H9 (cell line): ENCODE measurements around the gene CORO1C. TPM values are rescaled to one million over a fixed set of nuclear protein-coding genes. Genes with fewer than 3 reads are reported as not detected.

Experiments
- DNase-seq: peaks from one replicate; pipeline ENCODE4 v3.0.0-alpha.2; 2017
- H2AFZ ChIP-seq: one replicate; pipeline ENCODE4 v1.6.1; 2013; ENCODE audit warnings: mild to moderate bottlenecking, low read length, control low read depth, moderate library complexity
- H2AK5ac ChIP-seq: 2 replicates; pipeline ENCODE4 v1.6.1; 2013; ENCODE audit warnings: low read length, control low read depth, mixed read lengths; ENCODE audit not compliant: insufficient read length
- H2BK120ac ChIP-seq: one replicate; pipeline ENCODE4 v1.6.1; 2013; ENCODE audit warnings: low read depth, mild to moderate bottlenecking, low read length, control low read depth, inconsistent platforms; ENCODE audit not compliant: poor library complexity, severe bottlenecking
- H2BK12ac ChIP-seq: 2 replicates; pipeline ENCODE4 v1.6.1; 2013; ENCODE audit warnings: low read length, control low read depth, mixed read lengths, low read depth; ENCODE audit not compliant: insufficient read length
- H2BK15ac ChIP-seq: 2 replicates; pipeline ENCODE4 v1.6.1; 2013; ENCODE audit warnings: low read depth, low read length, control low read depth
- H2BK20ac ChIP-seq: one replicate; pipeline ENCODE4 v1.6.1; 2013; ENCODE audit warnings: low read depth, mild to moderate bottlenecking, low read length, control low read depth, inconsistent platforms; ENCODE audit not compliant: poor library complexity, severe bottlenecking
- H2BK5ac ChIP-seq: 2 replicates; pipeline ENCODE4 v1.6.1; 2013; ENCODE audit warnings: low read length, control low read depth, mixed read lengths; ENCODE audit not compliant: insufficient read length
- H3K14ac ChIP-seq: 2 replicates; pipeline ENCODE4 v1.6.1; 2013; ENCODE audit warnings: low read length, control low read depth; ENCODE audit not compliant: insufficient read depth
- H3K18ac ChIP-seq: 2 replicates; pipeline ENCODE4 v1.6.1; 2013; ENCODE audit warnings: low read depth, mild to moderate bottlenecking, mixed read lengths, low read length, control low read depth; ENCODE audit not compliant: insufficient read length
- H3K23ac ChIP-seq: 2 replicates; pipeline ENCODE4 v1.6.1; 2013; ENCODE audit warnings: low read length, control low read depth, mixed read lengths, low read depth; ENCODE audit not compliant: insufficient read length
- H3K23me2 ChIP-seq: 2 replicates; pipeline ENCODE4 v1.6.1; 2013; ENCODE audit warnings: low read depth, mild to moderate bottlenecking, mixed read lengths, low read length, control low read depth; ENCODE audit not compliant: insufficient read length, poor library complexity, severe bottlenecking
- H3K27ac ChIP-seq: 2 replicates; pipeline ENCODE4 v1.5.1; 2013; ENCODE audit warnings: low read length, control low read depth, mixed read lengths, low read depth; ENCODE audit not compliant: insufficient read length
- H3K27me3 ChIP-seq: 2 replicates; pipeline ENCODE4 v1.6.1; 2013; ENCODE audit warnings: low read length, control low read depth, inconsistent platforms; ENCODE audit not compliant: insufficient read depth
- H3K4ac ChIP-seq: 2 replicates; pipeline ENCODE4 v1.6.1; 2013; ENCODE audit warnings: low read depth, mild to moderate bottlenecking, control low read depth, inconsistent platforms, low read length, moderate library complexity
- H3K4me1 ChIP-seq: 2 replicates; pipeline ENCODE4 v1.6.1; 2013; ENCODE audit warnings: low read length, control low read depth, inconsistent platforms; ENCODE audit not compliant: insufficient read depth
- H3K4me2 ChIP-seq: 2 replicates; pipeline ENCODE4 v1.6.1; 2013; ENCODE audit warnings: low read length, control low read depth, mixed read lengths; ENCODE audit not compliant: insufficient read length, insufficient read depth
- H3K56ac ChIP-seq: 2 replicates; pipeline ENCODE4 v1.6.1; 2013; ENCODE audit warnings: low read depth, mild to moderate bottlenecking, mixed read lengths, low read length, control low read depth; ENCODE audit not compliant: insufficient read length
- H3K79me1 ChIP-seq: 2 replicates; pipeline ENCODE4 v1.6.1; 2013; ENCODE audit warnings: low read depth, mild to moderate bottlenecking, moderate library complexity, low read length, control low read depth, inconsistent platforms; ENCODE audit not compliant: insufficient read depth, poor library complexity, severe bottlenecking
- H3K79me2 ChIP-seq: 2 replicates; pipeline ENCODE4 v1.6.1; 2013; ENCODE audit warnings: low read length, control low read depth, inconsistent platforms; ENCODE audit not compliant: insufficient read depth
- H3K9ac ChIP-seq: 2 replicates; pipeline ENCODE4 v1.6.1; 2013; ENCODE audit warnings: low read length, control low read depth, mixed read lengths; ENCODE audit not compliant: insufficient read length; ENCODE audit errors: extremely low read depth
- H3K9me3 ChIP-seq: one replicate; pipeline ENCODE4 v1.6.1; 2013; ENCODE audit warnings: low read depth, low read length, inconsistent platforms; ENCODE audit not compliant: control insufficient read depth
- H3T11ph ChIP-seq: one replicate; pipeline ENCODE4 v1.6.1; 2013; ENCODE audit warnings: mild to moderate bottlenecking, low read length, control low read depth, inconsistent platforms
- H4K20me1 ChIP-seq: one replicate; pipeline ENCODE4 v1.6.1; 2013; ENCODE audit not compliant: control insufficient read depth, insufficient read length, insufficient read depth
- H4K5ac ChIP-seq: 2 replicates; pipeline ENCODE4 v1.6.1; 2013; ENCODE audit warnings: low read depth, mild to moderate bottlenecking, mixed read lengths, low read length, control low read depth; ENCODE audit not compliant: insufficient read length
- H4K8ac ChIP-seq: replicated peaks from 2 replicates; pipeline ENCODE4 v1.6.1; 2013; ENCODE audit warnings: low read length, control low read depth, mixed read lengths, low read depth; ENCODE audit not compliant: insufficient read length
- H4K91ac ChIP-seq: 2 replicates; pipeline ENCODE4 v1.6.1; 2013; ENCODE audit warnings: low read depth, mild to moderate bottlenecking, moderate library complexity, mixed read lengths, low read length, control low read depth; ENCODE audit not compliant: insufficient read length
- H3K27ac Mint-ChIP-seq, 3 experiments: 2 replicates in 2 of 3; 3 replicates in 1 of 3; pipeline ENCODE4 v1.8.0; 2020 to 2021; ENCODE audit warnings: mixed read lengths in 3 of 3, mild to moderate bottlenecking in 1 of 3, moderate library complexity in 1 of 3
- H3K27me3 Mint-ChIP-seq: 2 replicates; pipeline ENCODE4 v1.8.0; 2021; ENCODE audit warnings: low read depth, mild to moderate bottlenecking, moderate library complexity, mixed read lengths
- H3K36me3 Mint-ChIP-seq, 3 experiments: 2 replicates in 2 of 3; 3 replicates in 1 of 3; pipeline ENCODE4 v1.8.0; 2020 to 2021; ENCODE audit warnings: low read depth in 3 of 3, mixed read lengths in 3 of 3; ENCODE audit not compliant: insufficient read depth in 1 of 3
- H3K4me1 Mint-ChIP-seq, 2 experiments: 2 replicates each; pipeline ENCODE4 v1.8.0; 2020; ENCODE audit warnings: mixed read lengths in 2 of 2
- H3K4me3 Mint-ChIP-seq, 2 experiments: 2 replicates in 1 of 2; 3 replicates in 1 of 2; pipeline ENCODE4 v1.8.0; 2020 to 2021; ENCODE audit warnings: mild to moderate bottlenecking in 2 of 2, mixed read lengths in 2 of 2, moderate library complexity in 1 of 2
- H3K9me3 Mint-ChIP-seq, 2 experiments: 2 replicates in 1 of 2; 3 replicates in 1 of 2; pipeline ENCODE4 v1.8.0; 2020; ENCODE audit warnings: mild to moderate bottlenecking in 2 of 2, mixed read lengths in 2 of 2, moderate library complexity in 1 of 2
- WGBS: extraction: QIAGEN DNeasy Blood & Tissue Kit; methylation state at CpG from one replicate; pipeline ENCODE4 v1.1.7; 2013; ENCODE audit warnings: missing lambda C conversion rate, low lambda C conversion rate, mixed read lengths; ENCODE audit not compliant: insufficient read length; ENCODE audit errors: extremely low coverage; 5-methylcytosine and 5-hydroxymethylcytosine counted together
- total RNA-seq: library from RNA; stranded (reverse); gene quantifications from 2 replicates; pipeline ENCODE4 v1.2.1, GENCODE V29; 2021
- TF ChIP-seq, protein P1 (sequence below): fragments of 200-600 bp; sonication (generic); conservative IDR thresholded peaks from 3 replicates; pipeline ENCODE4 v1.8.0; 2021; ENCODE audit warnings: antibody characterized with exemption, mild to moderate bottlenecking

Gene CORO1C
- total RNA-seq, 1 experiment from 2014 or later: 154 TPM

DNA sequence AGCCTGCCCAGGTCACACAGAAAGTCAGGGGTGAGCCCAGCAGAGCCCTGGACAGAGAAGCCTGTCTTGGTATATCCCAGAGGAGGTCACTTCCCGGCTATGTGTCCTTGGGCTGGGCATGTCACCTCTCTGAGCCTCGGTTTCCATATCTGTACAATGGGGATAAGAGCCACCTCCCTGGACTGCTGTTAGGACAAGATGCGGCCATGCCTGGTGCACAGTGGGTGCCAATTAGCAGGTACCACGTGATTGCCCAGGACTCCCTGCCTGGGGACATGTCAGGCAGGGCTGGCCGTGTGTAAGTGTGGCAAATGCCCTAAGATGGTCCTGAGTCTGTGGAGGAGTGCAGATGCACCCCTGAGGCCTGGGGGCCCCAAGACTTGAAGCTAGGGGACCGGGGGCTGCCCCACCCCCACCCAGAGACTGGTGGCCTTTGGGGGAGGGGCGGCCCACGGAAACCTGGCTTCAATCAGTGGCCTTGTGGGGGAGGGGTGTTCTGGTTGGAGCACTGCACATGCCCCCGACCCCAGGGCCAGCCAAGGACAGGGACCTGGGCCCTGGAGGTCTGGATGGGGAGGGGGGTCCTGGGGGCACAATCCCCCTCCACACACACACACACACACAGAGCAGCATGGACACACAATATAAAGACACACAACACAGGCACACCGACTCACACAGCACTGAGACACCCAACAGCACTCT, 134.3 kb downstream of the CORO1C start:
- Histone ChIP-seq H4K20me1 (no peaks in the 10 kb centered on the region), H2BK12ac (no peak overlapping the region), H3K27me3 (no peaks in the 10 kb centered on the region), H2BK15ac (no peak overlapping the region), H3K18ac (no peak overlapping the region), H2BK5ac (no peak overlapping the region), H3K56ac (no peak overlapping the region), H3K4ac (no peak overlapping the region), H3K79me1 (no peaks in the 10 kb centered on the region), H2AK5ac (no peak overlapping the region), H3K14ac (no peak overlapping the region), H3K4me1 (no peaks in the 10 kb centered on the region), H3K4me2 (no peak overlapping the region), H3T11ph (no peak overlapping the region), H3K27ac (no peak overlapping the region), H2AFZ (no peak overlapping the region), H4K8ac (no peak overlapping the region), H2BK120ac (no peak overlapping the region), H4K5ac (no peak overlapping the region), H3K23me2 (no peaks in the 10 kb centered on the region), H3K9me3 (no peaks in the 10 kb centered on the region), H3K9ac (no peak overlapping the region), H4K91ac (no peak overlapping the region), H3K23ac (no peak overlapping the region), H2BK20ac (no peak overlapping the region), H3K79me2 (no peaks in the 10 kb centered on the region)
- Mint-ChIP-seq H3K4me3 (no peak overlapping the region), H3K9me3 (no peaks in the 10 kb centered on the region), H3K27me3 (peaks cover 2% of the 10 kb centered on the region; the same call in 1 of the 2 replicates), H3K36me3 (no peaks in the 10 kb centered on the region), H3K27ac (no peak overlapping the region), H3K4me1 (peaks cover 4 to 9% of the 10 kb centered on the region in 2 experiments; a peak in 3 of 4 replicates)
- TF ChIP-seq, protein P1, sequence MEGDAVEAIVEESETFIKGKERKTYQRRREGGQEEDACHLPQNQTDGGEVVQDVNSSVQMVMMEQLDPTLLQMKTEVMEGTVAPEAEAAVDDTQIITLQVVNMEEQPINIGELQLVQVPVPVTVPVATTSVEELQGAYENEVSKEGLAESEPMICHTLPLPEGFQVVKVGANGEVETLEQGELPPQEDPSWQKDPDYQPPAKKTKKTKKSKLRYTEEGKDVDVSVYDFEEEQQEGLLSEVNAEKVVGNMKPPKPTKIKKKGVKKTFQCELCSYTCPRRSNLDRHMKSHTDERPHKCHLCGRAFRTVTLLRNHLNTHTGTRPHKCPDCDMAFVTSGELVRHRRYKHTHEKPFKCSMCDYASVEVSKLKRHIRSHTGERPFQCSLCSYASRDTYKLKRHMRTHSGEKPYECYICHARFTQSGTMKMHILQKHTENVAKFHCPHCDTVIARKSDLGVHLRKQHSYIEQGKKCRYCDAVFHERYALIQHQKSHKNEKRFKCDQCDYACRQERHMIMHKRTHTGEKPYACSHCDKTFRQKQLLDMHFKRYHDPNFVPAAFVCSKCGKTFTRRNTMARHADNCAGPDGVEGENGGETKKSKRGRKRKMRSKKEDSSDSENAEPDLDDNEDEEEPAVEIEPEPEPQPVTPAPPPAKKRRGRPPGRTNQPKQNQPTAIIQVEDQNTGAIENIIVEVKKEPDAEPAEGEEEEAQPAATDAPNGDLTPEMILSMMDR: no peak
- WGBS: no CpG with 5 or more reads among the region's 10 CpGs
- no peak for DNase-seq
